CD4-positive, alpha-beta T cell (primary cell): ENCODE data around the gene TSSC4. TPM values are rescaled to one million over a fixed set of nuclear protein-coding genes. Genes with fewer than 3 reads are reported as not detected.
"Not testable (repeated sequence)": the region's sequence is repeated elsewhere in the genome, so short reads cannot be mapped to it uniquely, and the experiment has no call there.

Experiments
- ATAC-seq: fragments of 200-7000 bp; cut with Tn5 transposase; one replicate; pipeline ENCODE4 v1.10.0; 2022; ENCODE audit warnings: mild to moderate bottlenecking; ENCODE audit not compliant: poor library complexity
- CTCF ChIA-PET: fragments of 350-600 bp; sonication (Branson Sonifier 250); formaldehyde crosslinking; loops from one replicate; lab custom pipeline; 2021; ENCODE audit warnings: antibody characterized with exemption, inconsistent platforms; lab: Charles Lee
- POLR2A ChIA-PET: fragments of 350-600 bp; sonication (Branson Sonifier 250); formaldehyde crosslinking; loops from one replicate; lab custom pipeline; 2021; ENCODE audit warnings: antibody characterized with exemption, inconsistent platforms; lab: Charles Lee
- DNase-seq, 14 experiments: peaks; one replicate each; pipeline ENCODE4 v3.0.0-alpha.2; 2013 to 2020; ENCODE audit warnings: mixed read lengths in 2 of 14
- H3K27ac ChIP-seq, 2 donors: one replicate each; pipeline versions ENCODE4 v1.5.1 to v1.7.0; 2013; ENCODE audit warnings: low read length in 2 of 2, low read depth in 1 of 2, mild to moderate bottlenecking in 1 of 2
- H3K27me3 ChIP-seq, 2 experiments: 1 replicate in 1 of 2; 2 replicates in 1 of 2; pipeline versions ENCODE4 v1.6.1 to v1.7.0; 2013; ENCODE audit warnings: low read length in 2 of 2, control low read depth in 1 of 2, mild to moderate bottlenecking in 1 of 2, moderate library complexity in 1 of 2; ENCODE audit not compliant: insufficient read depth in 2 of 2, control insufficient read depth in 1 of 2
- H3K36me3 ChIP-seq: one replicate; pipeline ENCODE4 v1.6.1; 2013; ENCODE audit warnings: low read length, control low read depth; ENCODE audit not compliant: insufficient read depth
- H3K4me1 ChIP-seq: one replicate; pipeline ENCODE4 v1.6.1; 2013; ENCODE audit warnings: low read length, control low read depth; ENCODE audit not compliant: insufficient read depth
- H3K4me3 ChIP-seq: one replicate; pipeline ENCODE4 v1.5.1; 2013; ENCODE audit warnings: mild to moderate bottlenecking, low read length, moderate library complexity
- H3K9me3 ChIP-seq, 2 experiments: 1 replicate in 1 of 2; 2 replicates in 1 of 2; pipeline versions ENCODE4 v1.6.1 to v1.7.0; 2013; ENCODE audit warnings: low read length in 2 of 2, mild to moderate bottlenecking in 2 of 2, control low read depth in 1 of 2, moderate library complexity in 1 of 2; ENCODE audit not compliant: control insufficient read depth in 1 of 2, insufficient read depth in 1 of 2
- H3K27ac Mint-ChIP-seq: one replicate; pipeline ENCODE4 v1.8.0; 2020; ENCODE audit warnings: mixed read lengths
- H3K27me3 Mint-ChIP-seq: one replicate; pipeline ENCODE4 v1.8.0; 2021; ENCODE audit warnings: mixed read lengths
- H3K36me3 Mint-ChIP-seq: one replicate; pipeline ENCODE4 v1.8.0; 2021; ENCODE audit warnings: low read depth, mixed read lengths
- H3K4me1 Mint-ChIP-seq: one replicate; pipeline ENCODE4 v1.8.0; 2021; ENCODE audit warnings: low read depth, mixed read lengths
- H3K4me3 Mint-ChIP-seq: one replicate; pipeline ENCODE4 v1.8.0; 2020; ENCODE audit warnings: mild to moderate bottlenecking, mixed read lengths
- H3K9me3 Mint-ChIP-seq: one replicate; pipeline ENCODE4 v1.8.0; 2020; ENCODE audit warnings: mixed read lengths
- CTCF ChIP-seq: fragments of 200-600 bp; IDR thresholded peaks from one replicate; pipeline ENCODE4 v1.8.0; 2022; ENCODE audit warnings: antibody characterized with exemption, mild to moderate bottlenecking
- intact Hi-C, 2 experiments: fragments of 100-400 bp; cut with DNase I in 1 of 2; cut with micrococcal nuclease in 1 of 2; formaldehyde crosslinking; loops; one replicate each; pipeline versions ENCODE4 v1.15.1 to v1.9.0; 2023 to 2025; cut with DNase I, micrococcal nuclease
- total RNA-seq, 174 experiments: library from RNA in 2 of 174; stranded (reverse) in 2 of 174; gene quantifications; one replicate each; pipeline ENCODE4 v1.2.3 and lab custom pipeline; 2021 to 2026

The TSSC4 gene
- total RNA-seq, 2 experiments from 2014 or later: 47.5 to 50.0 TPM

GRCh38 chr11:2363577-2364370 lies 36.8 kb upstream of the TSSC4 start:
- DNase-seq: no peak
- intact Hi-C loops: no loop called here
- no peak for ATAC-seq
- Histone ChIP-seq H3K4me1 (no peaks in the 10 kb centered on the region), H3K4me3 (no peak overlapping the region), H3K9me3 (no peaks in the 10 kb centered on the region), H3K36me3 (no peaks in the 10 kb centered on the region), H3K27me3 (no peaks in the 10 kb centered on the region), H3K27ac (no peak overlapping the region)
- no peak for TF ChIP-seq CTCF
- ChIA-PET POLR2A (no interaction called here), CTCF (no interaction called here)
- Mint-ChIP-seq H3K27me3 (no peaks in the 10 kb centered on the region), H3K9me3 (no peaks in the 10 kb centered on the region), H3K4me3 (no peak overlapping the region), H3K36me3 (no peaks in the 10 kb centered on the region), H3K4me1 (no peaks in the 10 kb centered on the region), H3K27ac (no peak overlapping the region)

DNA sequence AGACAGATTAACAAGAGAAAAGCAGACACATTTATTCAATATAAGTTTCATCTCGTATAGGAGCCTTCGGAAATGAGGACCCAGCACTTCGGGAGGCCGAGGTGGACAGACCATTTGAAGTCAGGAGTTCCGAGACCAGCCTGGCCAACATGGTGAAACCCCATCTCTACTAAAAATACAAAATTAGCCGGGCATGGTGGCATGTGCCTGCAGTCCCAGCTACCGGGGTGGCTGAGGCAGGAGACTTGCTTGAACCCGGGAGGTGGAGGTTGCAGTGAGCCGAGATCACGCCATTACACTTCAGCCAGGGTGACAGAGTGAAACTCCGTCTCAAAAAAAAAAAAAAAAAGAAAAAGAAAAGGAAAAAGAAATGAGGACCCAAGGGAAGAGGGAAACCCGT lies 36.2 kb upstream of the TSSC4 start:
- H3K36me3 ChIP-seq, H3K27ac Mint-ChIP-seq, DNase-seq, H3K9me3 Mint-ChIP-seq, intact Hi-C loops, H3K27me3 ChIP-seq, CTCF ChIA-PET, H3K4me3 Mint-ChIP-seq, POLR2A ChIA-PET, H3K36me3 Mint-ChIP-seq, H3K4me1 ChIP-seq, H3K27me3 Mint-ChIP-seq, ATAC-seq, H3K27ac ChIP-seq, H3K4me3 ChIP-seq, H3K4me1 Mint-ChIP-seq, H3K9me3 ChIP-seq: not testable (repeated sequence)

- H3K4me1 ChIP-seq: no peaks in the 10 kb centered on the region
- intact Hi-C loops: no loop called here
- Mint-ChIP-seq H3K9me3 (no peaks in the 10 kb centered on the region), H3K27ac (no peak overlapping the region), H3K27me3 (no peaks in the 10 kb centered on the region), H3K4me1 (no peaks in the 10 kb centered on the region), H3K36me3 (no peaks in the 10 kb centered on the region), H3K4me3 (no peak overlapping the region)
- no peaks in the 10 kb centered on the region for H3K27me3 ChIP-seq
- ChIA-PET POLR2A (interaction anchor here (1.8 kb wide), 1 partner anchor 12 kb away, joined by 7 read pairs; no protein-coding TSS in a partner anchor), CTCF (no interaction called here)
- DNase-seq: no peak
- no peak for ATAC-seq
- H3K4me3 ChIP-seq: no peak overlapping the region
- H3K36me3 ChIP-seq: no peaks in the 10 kb centered on the region
- H3K27ac ChIP-seq: no peak overlapping the region
- TF ChIP-seq CTCF: no peak
- no peaks in the 10 kb centered on the region for H3K9me3 ChIP-seq
These were observed 34.9 kb upstream of the TSSC4 start for GRCh38 chr11:2365571-2366210.
